WTC11 (cell line): ENCODE measurements around the gene DCLK1. TPM values are rescaled to one million over a fixed set of nuclear protein-coding genes. Genes with fewer than 3 reads are reported as not detected.

Experiments used
- ATAC-seq: fragments of 200-7000 bp; cut with Tn5 transposase; 2 replicates; pipeline ENCODE4 v1.10.0; 2021; ENCODE audit warnings: mild to moderate bottlenecking, moderate library complexity
- CTCF ChIA-PET: fragments of 300-600 bp; sonication (Branson Sonifier 250); formaldehyde crosslinking; loops from one replicate; lab custom pipeline; 2021; ENCODE audit warnings: antibody characterized with exemption; lab: Charles Lee
- POLR2A ChIA-PET: fragments of 350-600 bp; sonication (Branson Sonifier 250); formaldehyde crosslinking; loops from one replicate; lab custom pipeline; 2021; ENCODE audit warnings: antibody characterized with exemption; lab: Charles Lee
- DNase-seq: peaks from one replicate; pipeline ENCODE4 v3.0.0; 2021; ENCODE audit warnings: low spot score
- H3K27ac Mint-ChIP-seq: 2 replicates; pipeline ENCODE4 v1.8.0; 2021; ENCODE audit warnings: mixed read lengths
- H3K27me3 Mint-ChIP-seq: 2 replicates; pipeline ENCODE4 v1.8.0; 2021; ENCODE audit warnings: low read depth, mild to moderate bottlenecking, moderate library complexity, mixed read lengths
- H3K36me3 Mint-ChIP-seq: 2 replicates; pipeline ENCODE4 v1.8.0; 2021; ENCODE audit warnings: mixed read lengths
- H3K4me1 Mint-ChIP-seq: 2 replicates; pipeline ENCODE4 v1.8.0; 2022; ENCODE audit warnings: mixed read lengths
- H3K4me3 Mint-ChIP-seq: 2 replicates; pipeline ENCODE4 v1.8.0; 2021; ENCODE audit warnings: mild to moderate bottlenecking, moderate library complexity, mixed read lengths
- H3K9me3 Mint-ChIP-seq: 2 replicates; pipeline ENCODE4 v1.8.0; 2021; ENCODE audit warnings: mixed read lengths
- AR ChIP-seq: fragments of 250-450 bp; sonication (Bioruptor Pico); IDR thresholded peaks from 2 replicates; pipeline ENCODE4 v1.9.0; 2021; ENCODE audit warnings: mild to moderate bottlenecking
- JAZF1 ChIP-seq: fragments of 250-450 bp; sonication (Bioruptor Pico); IDR thresholded peaks from 2 replicates; pipeline ENCODE4 v1.9.0; 2021; ENCODE audit warnings: moderate library complexity, mild to moderate bottlenecking, inconsistent platforms
- MLX ChIP-seq: sonication (generic); formaldehyde crosslinking; IDR thresholded peaks from 2 replicates; pipeline ENCODE4 v1.8.1; 2023; ENCODE audit warnings: mild to moderate bottlenecking, missing genetic modification reagents, moderate library complexity
- NFYB ChIP-seq: sonication (generic); formaldehyde crosslinking; conservative IDR thresholded peaks from 2 replicates; pipeline ENCODE4 v1.8.0; 2022; ENCODE audit warnings: low read depth, missing genetic modification reagents
- OVOL2 ChIP-seq: fragments of 250-450 bp; sonication (Bioruptor Pico); IDR thresholded peaks from 2 replicates; pipeline ENCODE4 v1.9.0; 2021; ENCODE audit warnings: mild to moderate bottlenecking, borderline replicate concordance
- USF2 ChIP-seq: sonication (generic); formaldehyde crosslinking; IDR thresholded peaks from 2 replicates; pipeline ENCODE4 v1.8.1; 2023; ENCODE audit warnings: mild to moderate bottlenecking, missing genetic modification reagents, moderate library complexity
- ZNF671 ChIP-seq: fragments of 250-450 bp; sonication (Bioruptor Pico); IDR thresholded peaks from 2 replicates; pipeline ENCODE4 v1.8.0; 2021; ENCODE audit warnings: mild to moderate bottlenecking
- total RNA-seq: library from RNA; stranded (reverse); gene quantifications from 3 replicates; pipeline ENCODE4 v1.2.3, GENCODE V29; 2021
- TF ChIP-seq, protein P1 (sequence below): sonication (generic); formaldehyde crosslinking; conservative IDR thresholded peaks from 2 replicates; pipeline ENCODE4 v1.8.1; 2022; ENCODE audit warnings: mild to moderate bottlenecking, missing genetic modification reagents
- TF ChIP-seq, protein P2 (sequence below): sonication (generic); formaldehyde crosslinking; IDR thresholded peaks from 2 replicates; pipeline ENCODE4 v1.8.1; 2023; ENCODE audit warnings: mild to moderate bottlenecking, missing genetic modification reagents
- TF ChIP-seq, protein P3 (sequence below): fragments of 200-600 bp; IDR thresholded peaks from 2 replicates; pipeline ENCODE4 v1.8.0; 2022; ENCODE audit warnings: antibody characterized with exemption

The DCLK1 gene
- total RNA-seq, 1 experiment from 2014 or later: 18.5 TPM

- Mint-ChIP-seq H3K4me1 (peaks cover 19% of the 10 kb centered on the region), H3K27me3 (no peaks in the 10 kb centered on the region), H3K4me3 (no peak overlapping the region), H3K36me3 (peaks cover 33% of the 10 kb centered on the region)
- DNase-seq: no peak
- TF ChIP-seq OVOL2 (CRISPR knock-in tag) (no peak), JAZF1 (CRISPR knock-in tag) (no peak), MLX (CRISPR knock-in tag) (no peak), AR (no peak), USF2 (CRISPR knock-in tag) (no peak)
- TF ChIP-seq, protein P1, sequence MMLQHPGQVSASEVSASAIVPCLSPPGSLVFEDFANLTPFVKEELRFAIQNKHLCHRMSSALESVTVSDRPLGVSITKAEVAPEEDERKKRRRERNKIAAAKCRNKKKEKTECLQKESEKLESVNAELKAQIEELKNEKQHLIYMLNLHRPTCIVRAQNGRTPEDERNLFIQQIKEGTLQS (CRISPR knock-in tag): no peak
- TF ChIP-seq, all 79 proteins: peak for 0
- Mint-ChIP-seq H3K9me3 (peaks cover 43% of the 10 kb centered on the region), H3K27ac (no peak overlapping the region)
- CTCF ChIA-PET: interaction anchor here (0.7 to 4.6 kb wide), 4 partner anchors 106 to 303 kb away, joined by 3 to 43 read pairs (median 4); no protein-coding TSS in a partner anchor
- POLR2A ChIA-PET: no interaction called here
- no peak for ATAC-seq
Measured at GRCh38 chr13:35979361-35979951, 151.7 kb downstream of the DCLK1 start.

- TF ChIP-seq, protein P2, sequence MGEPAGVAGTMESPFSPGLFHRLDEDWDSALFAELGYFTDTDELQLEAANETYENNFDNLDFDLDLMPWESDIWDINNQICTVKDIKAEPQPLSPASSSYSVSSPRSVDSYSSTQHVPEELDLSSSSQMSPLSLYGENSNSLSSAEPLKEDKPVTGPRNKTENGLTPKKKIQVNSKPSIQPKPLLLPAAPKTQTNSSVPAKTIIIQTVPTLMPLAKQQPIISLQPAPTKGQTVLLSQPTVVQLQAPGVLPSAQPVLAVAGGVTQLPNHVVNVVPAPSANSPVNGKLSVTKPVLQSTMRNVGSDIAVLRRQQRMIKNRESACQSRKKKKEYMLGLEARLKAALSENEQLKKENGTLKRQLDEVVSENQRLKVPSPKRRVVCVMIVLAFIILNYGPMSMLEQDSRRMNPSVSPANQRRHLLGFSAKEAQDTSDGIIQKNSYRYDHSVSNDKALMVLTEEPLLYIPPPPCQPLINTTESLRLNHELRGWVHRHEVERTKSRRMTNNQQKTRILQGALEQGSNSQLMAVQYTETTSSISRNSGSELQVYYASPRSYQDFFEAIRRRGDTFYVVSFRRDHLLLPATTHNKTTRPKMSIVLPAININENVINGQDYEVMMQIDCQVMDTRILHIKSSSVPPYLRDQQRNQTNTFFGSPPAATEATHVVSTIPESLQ (CRISPR knock-in tag): no peak
- TF ChIP-seq NFYB (CRISPR knock-in tag) (no peak), ZNF671 (CRISPR knock-in tag) (no peak), USF2 (CRISPR knock-in tag) (no peak)
- TF ChIP-seq, protein P3, sequence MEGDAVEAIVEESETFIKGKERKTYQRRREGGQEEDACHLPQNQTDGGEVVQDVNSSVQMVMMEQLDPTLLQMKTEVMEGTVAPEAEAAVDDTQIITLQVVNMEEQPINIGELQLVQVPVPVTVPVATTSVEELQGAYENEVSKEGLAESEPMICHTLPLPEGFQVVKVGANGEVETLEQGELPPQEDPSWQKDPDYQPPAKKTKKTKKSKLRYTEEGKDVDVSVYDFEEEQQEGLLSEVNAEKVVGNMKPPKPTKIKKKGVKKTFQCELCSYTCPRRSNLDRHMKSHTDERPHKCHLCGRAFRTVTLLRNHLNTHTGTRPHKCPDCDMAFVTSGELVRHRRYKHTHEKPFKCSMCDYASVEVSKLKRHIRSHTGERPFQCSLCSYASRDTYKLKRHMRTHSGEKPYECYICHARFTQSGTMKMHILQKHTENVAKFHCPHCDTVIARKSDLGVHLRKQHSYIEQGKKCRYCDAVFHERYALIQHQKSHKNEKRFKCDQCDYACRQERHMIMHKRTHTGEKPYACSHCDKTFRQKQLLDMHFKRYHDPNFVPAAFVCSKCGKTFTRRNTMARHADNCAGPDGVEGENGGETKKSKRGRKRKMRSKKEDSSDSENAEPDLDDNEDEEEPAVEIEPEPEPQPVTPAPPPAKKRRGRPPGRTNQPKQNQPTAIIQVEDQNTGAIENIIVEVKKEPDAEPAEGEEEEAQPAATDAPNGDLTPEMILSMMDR: peak; percentile 85
- ATAC-seq: peak; percentile 49; the same call in 1 of the 2 replicates
- CTCF ChIA-PET: interaction anchor here (0.6 to 4.6 kb wide), 5 partner anchors 19 to 304 kb away, joined by 3 to 43 read pairs (median 4); no protein-coding TSS in a partner anchor
Measured at GRCh38 chr13:35978607-35979316, 152.4 kb downstream of the DCLK1 start.

More at GRCh38 chr13:35978607-35979316, 152.4 kb downstream of the DCLK1 start:
- H3K4me1 Mint-ChIP-seq: peaks cover 16% of the 10 kb centered on the region
- H3K4me3 Mint-ChIP-seq: no peak overlapping the region
- H3K36me3 Mint-ChIP-seq: peaks cover 39% of the 10 kb centered on the region
- POLR2A ChIA-PET: no interaction called here
- H3K9me3 Mint-ChIP-seq: peaks cover 49% of the 10 kb centered on the region
- peak; percentile 27 for DNase-seq
- no peaks in the 10 kb centered on the region for H3K27me3 Mint-ChIP-seq
- H3K27ac Mint-ChIP-seq: no peak overlapping the region
